HG03135 (cell line): ENCODE data around the gene TTC13.

Experiments used
- ATAC-seq: cut with Tn5 transposase; IDR thresholded peaks from one replicate; pipeline ENCODE4 v1.9.1; 2021; ENCODE audit warnings: mild to moderate bottlenecking, moderate library complexity; ENCODE audit not compliant: unreplicated experiment

Gene TTC13

GRCh38 chr1:230957580-230957989 is 21.1 kb downstream of the TTC13 start:
- no peak for ATAC-seq

- ATAC-seq: no peak
These were observed 28.3 kb downstream of the TTC13 start for GRCh38 chr1:230950404-230950803.

GRCh38 chr1:230948903-230949302 is 29.8 kb downstream of the TTC13 start:
- ATAC-seq: no peak

- no peak for ATAC-seq
These were observed 30.4 kb downstream of the TTC13 start for GRCh38 chr1:230948301-230948700.

GRCh38 chr1:230943048-230943593 is 35.5 kb downstream of the TTC13 start:
- no peak for ATAC-seq

GRCh38 chr1:230940848-230941247 is 37.8 kb downstream of the TTC13 start:
- no peak for ATAC-seq

- no peak for ATAC-seq
These were observed 38.7 kb downstream of the TTC13 start for GRCh38 chr1:230939806-230940489.

GRCh38 chr1:230938924-230939368 is 39.7 kb downstream of the TTC13 start:
- no peak for ATAC-seq

GRCh38 chr1:230937371-230937770 is 41.3 kb downstream of the TTC13 start:
- no peak for ATAC-seq

GRCh38 chr1:230936475-230936874 is 42.2 kb downstream of the TTC13 start:
- ATAC-seq: no peak

GRCh38 chr1:230935852-230936251 is 42.8 kb downstream of the TTC13 start:
- ATAC-seq: no peak

GRCh38 chr1:230930986-230931385 is 47.7 kb downstream of the TTC13 start:
- ATAC-seq: no peak

- ATAC-seq: no peak
These were observed 52.5 kb downstream of the TTC13 start for GRCh38 chr1:230926182-230926581.

- no peak for ATAC-seq
These were observed 53.1 kb downstream of the TTC13 start for GRCh38 chr1:230925608-230926007.

- no peak for ATAC-seq
These were observed 55.5 kb downstream of the TTC13 start for GRCh38 chr1:230923176-230923575.

- no peak for ATAC-seq
These were observed 56.0 kb downstream of the TTC13 start for GRCh38 chr1:230922620-230923019.

GRCh38 chr1:230919207-230919606 is 59.5 kb downstream of the TTC13 start:
- no peak for ATAC-seq

GRCh38 chr1:230917284-230918135 is 61.2 kb downstream of the TTC13 start:
- no peak for ATAC-seq

- no peak for ATAC-seq
These were observed 61.9 kb downstream of the TTC13 start for GRCh38 chr1:230916587-230917283.

- no peak for ATAC-seq
These were observed 63.6 kb downstream of the TTC13 start for GRCh38 chr1:230915078-230915477.

GRCh38 chr1:230913496-230913895 is 65.2 kb downstream of the TTC13 start:
- ATAC-seq: no peak
